Measurements from ENCODE around the gene SUN3. TPM values are rescaled to one million over a fixed set of nuclear protein-coding genes. Genes with fewer than 3 reads are reported as not detected.

Gene SUN3
- total RNA-seq, 4 donors from 2014 or later = not detected

GRCh38 chr7:47949703-47950102 lies 79.2 kb downstream of the SUN3 start:
- DNase-seq = no peak
- H3K36me3 ChIP-seq = no peaks in the 10 kb centered on the region
- in situ Hi-C loops (cut with MboI; ENCODE audit: low sequenced_read_pairs in 4 of 4) = loop anchor here in 3 of 4 donors (5.0 to 10.0 kb wide), 3 partner anchors 158 to 168 kb away; no protein-coding TSS in a partner anchor
- TF ChIP-seq POLR2A (IDR thresholded peaks at IDR 0.05) (no peak), CTCF (IDR thresholded peaks at IDR 0.05 in 4 of 5, conservative IDR thresholded peaks at IDR 0.05 in 1 of 5) (no peak)
- no peak for ATAC-seq
- H3K9me3 ChIP-seq = no peaks in the 10 kb centered on the region
- no peak overlapping the region for H3K4me3 ChIP-seq
- peaks cover 0 to 2% of the 10 kb centered on the region in 2 donors for H3K4me1 ChIP-seq
- H3K27me3 ChIP-seq = no peaks in the 10 kb centered on the region
- intact Hi-C loops (cut with DNase I; ENCODE audit: low total_unique reads) = no loop called here
- H3K27ac ChIP-seq = peak overlapping the region in 3 of 4 donors; percentile 50 to 63 (median 60)

GRCh38 chr7:47948141-47948790 lies 80.6 kb downstream of the SUN3 start, which contains the start of gene PKD1L1:
Gene PKD1L1 (minus strand): TSS chr7:47948466. CDS start chr7:47948440, 26 bp downstream.
- TF ChIP-seq POLR2A (IDR thresholded peaks at IDR 0.05) = no peak
- TF ChIP-seq CTCF (IDR thresholded peaks at IDR 0.05 in 4 of 5, conservative IDR thresholded peaks at IDR 0.05 in 1 of 5) = no peak
- Histone ChIP-seq H3K36me3 (no peaks in the 10 kb centered on the region), H3K27ac (peak within 1 kb of the TSS in 3 of 4 donors; percentile 61 to 68 (median 65)), H3K27me3 (no peaks in the 10 kb centered on the region), H3K4me1 (peaks cover 0 to 2% of the 10 kb centered on the region in 2 donors), H3K9me3 (no peaks in the 10 kb centered on the region), H3K4me3 (no peak within 1 kb of the TSS)
- no peak for ATAC-seq
- DNase-seq = no peak
- intact Hi-C loops (cut with DNase I; ENCODE audit: low total_unique reads) = no loop called here
- in situ Hi-C loops (cut with MboI; ENCODE audit: low sequenced_read_pairs in 4 of 4) = loop anchor here in 3 of 4 donors (5.0 to 10.0 kb wide), 3 partner anchors 159 to 169 kb away; no protein-coding TSS in a partner anchor

- intact Hi-C loops (cut with DNase I; ENCODE audit: low total_unique reads) (no loop called here), in situ Hi-C loops (cut with MboI; ENCODE audit: low sequenced_read_pairs in 4 of 4) (loop anchor here in 3 of 4 donors (5.0 to 10.0 kb wide), 3 partner anchors 160 to 170 kb away; no protein-coding TSS in a partner anchor)
- ATAC-seq = no peak
- Histone ChIP-seq H3K4me1 (peaks cover 0 to 2% of the 10 kb centered on the region in 2 donors), H3K36me3 (no peaks in the 10 kb centered on the region), H3K4me3 (no peak overlapping the region), H3K27ac (peak overlapping the region in 3 of 4 donors; percentile 61 to 68 (median 65)), H3K9me3 (no peaks in the 10 kb centered on the region), H3K27me3 (no peaks in the 10 kb centered on the region)
- TF ChIP-seq POLR2A (IDR thresholded peaks at IDR 0.05) (no peak), CTCF (IDR thresholded peaks at IDR 0.05 in 4 of 5, conservative IDR thresholded peaks at IDR 0.05 in 1 of 5) (no peak)
- no peak for DNase-seq
Observed at GRCh38 chr7:47947355-47947749, 81.6 kb downstream of the SUN3 start.

- intact Hi-C loops (cut with DNase I; ENCODE audit: low total_unique reads) = no loop called here
- TF ChIP-seq POLR2A (IDR thresholded peaks at IDR 0.05) = no peak
- H3K27ac ChIP-seq = peak overlapping the region; percentile 36 to 68 (median 63)
- in situ Hi-C loops (cut with MboI; ENCODE audit: low sequenced_read_pairs in 4 of 4) = loop anchor here in 3 of 4 donors (5.0 to 10.0 kb wide), 3 partner anchors 161 to 171 kb away; no protein-coding TSS in a partner anchor
- H3K36me3 ChIP-seq = no peaks in the 10 kb centered on the region
- ATAC-seq (peak in 1 of 2 donors; percentile 38), DNase-seq (no peak)
- H3K27me3 ChIP-seq = no peaks in the 10 kb centered on the region
- H3K4me1 ChIP-seq = peaks cover 0 to 2% of the 10 kb centered on the region in 2 donors
- no peak overlapping the region for H3K4me3 ChIP-seq
- H3K9me3 ChIP-seq = no peaks in the 10 kb centered on the region
Observed at GRCh38 chr7:47946581-47947354, 82.1 kb downstream of the SUN3 start.
